ENCODE data around the gene AMD1. TPM values are rescaled to one million over a fixed set of nuclear protein-coding genes. Genes with fewer than 3 reads are reported as not detected.
A peak's percentile ranks its signal among the peaks of the same experiment; 100 is the strongest.

Gene AMD1
- total and polyA plus RNA-seq, 10 of the 15 experiments (the other 5 are each of a cell fraction or from before 2014, with no cell fraction given): 58.2 to 116 (median 79.3) TPM

- TF ChIP-seq CEBPB (IDR thresholded peaks at IDR 0.05; ENCODE audit: borderline replicate concordance in 1 of 2, low read depth in 2 of 2, low read length in 2 of 2): no peak
- no peak for TF ChIP-seq NFXL1 (IDR thresholded peaks at IDR 0.05; ENCODE audit: borderline replicate concordance)
- peak; percentile 4 for TF ChIP-seq POLR2A (IDR thresholded peaks at IDR 0.05; ENCODE audit: low read depth, low read length)
- no peak for TF ChIP-seq TCF12 (IDR thresholded peaks at IDR 0.05; ENCODE audit: low read depth, low read length)
- peak; percentile 65 for TF ChIP-seq LARP7 (IDR thresholded peaks at IDR 0.05)
- TF ChIP-seq USF2 (IDR thresholded peaks at IDR 0.05; ENCODE audit: borderline replicate concordance, low read depth, low read length): no peak
- TF ChIP-seq MLLT1 (IDR thresholded peaks at IDR 0.05): no peak; the same call in 1 of the 2 replicates
- TF ChIP-seq NKRF (conservative IDR thresholded peaks at IDR 0.05): peak; percentile 56; the same call in 1 of the 2 replicates
- TF ChIP-seq GATAD2B (conservative IDR thresholded peaks at IDR 0.05; ENCODE audit: low read depth): peak; percentile 86
- TF ChIP-seq CREM (IDR thresholded peaks at IDR 0.05; ENCODE audit: low read depth): no peak
- no peak for TF ChIP-seq HDAC2 (IDR thresholded peaks at IDR 0.05)
- TF ChIP-seq IRF5 (IDR thresholded peaks at IDR 0.05; ENCODE audit: borderline replicate concordance): no peak
- TF ChIP-seq NFIC (IDR thresholded peaks at IDR 0.05; ENCODE audit: low read depth, low read length): no peak
- no peak for TF ChIP-seq TCF7 (IDR thresholded peaks at IDR 0.05; ENCODE audit: borderline replicate concordance)
- peak; percentile 66 for TF ChIP-seq BACH1 (IDR thresholded peaks at IDR 0.05; ENCODE audit: borderline replicate concordance)
- no peak for TF ChIP-seq REST (IDR thresholded peaks at IDR 0.05; ENCODE audit: low read depth, low read length)
- no peak for TF ChIP-seq FOXK2 (IDR thresholded peaks at IDR 0.05)
- TF ChIP-seq HSF1 (IDR thresholded peaks at IDR 0.05; ENCODE audit: low read depth, low read length): no peak
- TF ChIP-seq CBX5 (IDR thresholded peaks at IDR 0.05; ENCODE audit: low read depth): peak; percentile 20; the same call in 1 of the 2 replicates
Observed at GRCh38 chr6:110874880-110875547, 429 bp downstream of the AMD1 start (continued).

Measured in GM12878 (cell line).